ENCODE measurements around the gene DCHS2.

GRCh38 chr4:154450966-154451365 is 40.6 kb downstream of the DCHS2 start:
- TF ChIP-seq CTCF (IDR thresholded peaks at IDR 0.05) (no peak), POLR2A (IDR thresholded peaks at IDR 0.05) (no peak)

Data from esophagus squamous epithelium (tissue), 4 donors.